Endothelial cell of umbilical vein (primary cell): ENCODE results near the gene ZNRD2. TPM values are rescaled to one million over a fixed set of nuclear protein-coding genes. Genes with fewer than 3 reads are reported as not detected.

Experiments used
- BruUV-seq: library from RNA; stranded (reverse); fragments of 400-500 nt; replicated peaks from 2 replicates; lab custom pipeline; 2021; lab: Mats Ljungman, UMichigan
- CTCF ChIA-PET: fragments of 300-600, 350-600 bp; sonication (Branson Sonifier 250); formaldehyde crosslinking; loops from one replicate; lab custom pipeline; 2021; ENCODE audit warnings: antibody characterized with exemption, inconsistent platforms; lab: Charles Lee
- POLR2A ChIA-PET: fragments of 300-600, 350-600 bp; sonication (Branson Sonifier 250); formaldehyde crosslinking; loops from one replicate; lab custom pipeline; 2021; ENCODE audit warnings: antibody characterized with exemption, inconsistent platforms; lab: Charles Lee
- DNase-seq: peaks from one replicate; pipeline ENCODE4 v3.0.0-alpha.2; 2011; ENCODE audit warnings: low read depth, low spot score
- FAIRE-seq: peaks from 2 replicates; lab custom pipeline; 2011; peaks lifted over from hg19 to GRCh38; lab: Jason Lieb, UNC
- H2AFZ ChIP-seq: 2 replicates; pipeline ENCODE4 v1.6.0; 2012; ENCODE audit warnings: low read depth, low read length, control low read depth, inconsistent platforms
- H3K27ac ChIP-seq: 2 replicates; pipeline ENCODE4 v1.5.1; 2011; ENCODE audit warnings: low read depth, mild to moderate bottlenecking, control low read depth, low read length, moderate library complexity; ENCODE audit not compliant: insufficient read depth
- H3K27me3 ChIP-seq, 2 experiments: 2 replicates each; pipeline versions ENCODE4 v1.6.0 to v1.6.1; 2011; ENCODE audit warnings: low read length in 2 of 2, mixed read lengths in 1 of 2; ENCODE audit not compliant: control insufficient read depth in 2 of 2, insufficient read depth in 2 of 2
- H3K36me3 ChIP-seq, 2 experiments: 2 replicates in 1 of 2; 3 replicates in 1 of 2; pipeline ENCODE4 v1.5.1; 2011; ENCODE audit warnings: low read length in 2 of 2, mild to moderate bottlenecking in 1 of 2, moderate library complexity in 1 of 2; ENCODE audit not compliant: control insufficient read depth in 2 of 2, insufficient read depth in 2 of 2; ENCODE audit errors: extremely low read depth in 1 of 2
- H3K4me1 ChIP-seq: 3 replicates; pipeline ENCODE4 v1.5.1; 2011; ENCODE audit warnings: mild to moderate bottlenecking, low read length; ENCODE audit not compliant: control insufficient read depth, insufficient read depth; ENCODE audit errors: extremely low read depth
- H3K4me2 ChIP-seq: 2 replicates; pipeline ENCODE4 v1.6.1; 2011; ENCODE audit warnings: low read length, control low read depth, mixed read lengths; ENCODE audit not compliant: insufficient read depth
- H3K4me3 ChIP-seq, 3 experiments: fragments of 200-600 bp in 1 of 3; sonication (generic), shearing (Covaris generic) in 1 of 3; replicated peaks in 1 of 3; 2 replicates each; pipeline ENCODE4 v1.5.1; 2011 to 2016; ENCODE audit warnings: control low read depth in 3 of 3, low read length in 3 of 3, mild to moderate bottlenecking in 2 of 3, inconsistent platforms in 1 of 3, low read depth in 1 of 3, moderate library complexity in 1 of 3; ENCODE audit not compliant: insufficient read depth in 1 of 3
- H3K79me2 ChIP-seq: 2 replicates; pipeline ENCODE4 v1.6.0; 2012; ENCODE audit warnings: low read length, inconsistent platforms; ENCODE audit not compliant: control insufficient read depth, insufficient read depth
- H3K9ac ChIP-seq: replicated peaks from 2 replicates; pipeline ENCODE3; 2011; ENCODE audit warnings: low read length, control low read depth; ENCODE audit not compliant: insufficient read depth; ENCODE audit errors: extremely low read depth
- H3K9me1 ChIP-seq: replicated peaks from 3 replicates; pipeline ENCODE4 v1.6.0; 2011; ENCODE audit warnings: mild to moderate bottlenecking, low read length; ENCODE audit not compliant: control insufficient read depth, insufficient read depth; ENCODE audit errors: extremely low read depth
- H3K9me3 ChIP-seq: replicated peaks from 2 replicates; pipeline ENCODE4 v1.5.1; 2012; ENCODE audit warnings: low read length, inconsistent platforms; ENCODE audit not compliant: control insufficient read depth, insufficient read depth
- H4K20me1 ChIP-seq: replicated peaks from 2 replicates; pipeline ENCODE3; 2011; ENCODE audit warnings: mild to moderate bottlenecking, low read length; ENCODE audit not compliant: control insufficient read depth, insufficient read depth; ENCODE audit errors: extremely low read depth
- CTCF ChIP-seq, 2 donors: IDR thresholded peaks; 1 replicate in 1 of 2; 2 replicates in 1 of 2; pipeline ENCODE4 v1.5.1; 2011; ENCODE audit warnings: low read length in 2 of 2, mild to moderate bottlenecking in 2 of 2, moderate library complexity in 2 of 2, control low read depth in 1 of 2, inconsistent platforms in 1 of 2, low read depth in 1 of 2; ENCODE audit not compliant: insufficient read depth in 1 of 2; ENCODE audit errors: extremely low read depth in 1 of 2
- EZH2 ChIP-seq: IDR thresholded peaks from 2 replicates; pipeline ENCODE4 v1.6.1; 2012; ENCODE audit warnings: borderline replicate concordance, low read depth, mild to moderate bottlenecking, moderate library complexity, low read length, inconsistent platforms; ENCODE audit not compliant: severe bottlenecking
- FOS ChIP-seq: IDR thresholded peaks from 2 replicates; pipeline ENCODE4 v1.6.1; 2011; ENCODE audit warnings: mild to moderate bottlenecking, low read length, moderate library complexity, borderline replicate concordance; ENCODE audit not compliant: insufficient read depth
- GATA2 ChIP-seq: IDR thresholded peaks from 2 replicates; pipeline ENCODE4 v1.7.0; 2011; ENCODE audit warnings: low read depth, mild to moderate bottlenecking, moderate library complexity, mixed read lengths, low read length; ENCODE audit not compliant: insufficient read length, insufficient read depth
- JUN ChIP-seq: IDR thresholded peaks from 2 replicates; pipeline ENCODE4 v1.6.1; 2011; ENCODE audit warnings: borderline replicate concordance, low read depth; ENCODE audit not compliant: insufficient read length, insufficient read depth
- MYC ChIP-seq: IDR thresholded peaks from one replicate; pipeline ENCODE4 v1.6.1; 2011; ENCODE audit warnings: mild to moderate bottlenecking, low read depth, low read length
- POLR2A ChIP-seq: IDR thresholded peaks from 2 replicates; pipeline ENCODE4 v1.6.1; 2012; ENCODE audit warnings: low read depth, mild to moderate bottlenecking, control low read depth, low read length
- POLR2AphosphoS5 ChIP-seq: IDR thresholded peaks from 2 replicates; pipeline ENCODE4 v1.6.1; 2012; ENCODE audit warnings: low read depth, mild to moderate bottlenecking, control low read depth, low read length, moderate library complexity; ENCODE audit not compliant: insufficient read depth
- dilution Hi-C: fragments of 300-500 bp; cut with MboI; formaldehyde crosslinking; loops from one replicate; pipeline ENCODE4 v1.15.0; 2019; ENCODE audit warnings: low sequenced_read_pairs; ENCODE audit not compliant: extremely low pct_ligation_motif_present
- intact Hi-C: fragments of 100-400 bp; cut with micrococcal nuclease; formaldehyde crosslinking; loops from one replicate; pipeline ENCODE4 v1.10.0; 2022
- polyA plus RNA-seq, 4 experiments: library from polyadenylated mRNA; depleted of rRNA in 3 of 4; stranded (reverse) in 3 of 4; unstranded in 1 of 4; fragments of >200 nt; gene quantifications; 2 replicates each; pipeline versions ENCODE4 v1.2.1 to v1.2.3, GENCODE V29; 2011 to 2012; ENCODE audit warnings: missing spikeins in 1 of 4
- total RNA-seq: library from RNA; stranded (reverse); gene quantifications from 2 replicates; pipeline ENCODE4 v1.2.3, GENCODE V29; 2021
- TF ChIP-seq, protein P1 (sequence below): IDR thresholded peaks from 2 replicates; pipeline ENCODE4 v1.6.1; 2011; ENCODE audit not compliant: insufficient read depth, insufficient read length

ZNRD2 gene
- total and polyA plus RNA-seq, 2 donors (not counting 3 experiments of a cell fraction or from before 2014, with no cell fraction given): 40.8 to 96.7 TPM

DNA sequence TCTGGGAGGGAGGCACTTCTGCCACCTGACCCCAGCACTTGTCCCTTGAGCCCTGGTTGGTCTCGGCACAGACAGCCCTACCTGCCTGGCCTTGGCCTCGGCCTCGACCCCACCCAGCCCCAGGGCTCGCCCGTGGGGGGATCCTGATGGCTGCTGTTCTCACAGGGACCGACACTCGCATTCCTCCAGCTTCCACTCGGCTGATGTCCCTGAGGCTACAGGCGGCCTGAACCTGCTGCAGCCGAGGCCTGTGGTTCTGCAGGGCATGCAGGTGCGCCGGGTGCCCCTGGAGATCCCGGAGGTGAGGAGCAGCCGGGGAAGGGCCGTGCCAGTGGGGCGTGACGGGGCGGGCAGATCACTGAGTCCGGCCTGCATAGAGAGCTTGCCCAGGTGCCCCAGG is 50.4 kb downstream of the ZNRD2 start:
- no peak overlapping the region for H3K9ac ChIP-seq
- H3K4me2 ChIP-seq: no peak overlapping the region
- CTCF ChIA-PET: no interaction called here
- H3K4me1 ChIP-seq: peaks cover 8% of the 10 kb centered on the region
- H3K9me1 ChIP-seq: no peaks in the 10 kb centered on the region
- intact Hi-C loops (no loop called here), dilution Hi-C loops (no loop called here)
- TF ChIP-seq JUN (no peak), FOS (no peak), EZH2 (no peak), CTCF (IDR thresholded peaks at IDR 0.05; ENCODE audit: extremely low read depth in 1 of 2, insufficient read depth in 1 of 2, low read depth in 1 of 2, low read length in 2 of 2) (no peak), MYC (no peak), POLR2AphosphoS5 (no peak), GATA2 (no peak), POLR2A (no peak)
- TF ChIP-seq, protein P1, sequence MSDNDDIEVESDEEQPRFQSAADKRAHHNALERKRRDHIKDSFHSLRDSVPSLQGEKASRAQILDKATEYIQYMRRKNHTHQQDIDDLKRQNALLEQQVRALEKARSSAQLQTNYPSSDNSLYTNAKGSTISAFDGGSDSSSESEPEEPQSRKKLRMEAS: no peak
- peaks cover 20% of the 10 kb centered on the region for H3K79me2 ChIP-seq
- no peaks in the 10 kb centered on the region for H3K27me3 ChIP-seq
- BruUV-seq: no TSS peak
- no peak overlapping the region for H2AFZ ChIP-seq
- H3K36me3 ChIP-seq: peaks cover 4 to 60% of the 10 kb centered on the region in 2 experiments
- no peak for DNase-seq
- FAIRE-seq: no peak
- no peak overlapping the region for H3K27ac ChIP-seq
- H3K4me3 ChIP-seq: no peak overlapping the region
- H4K20me1 ChIP-seq: no peaks in the 10 kb centered on the region
- no peaks in the 10 kb centered on the region for H3K9me3 ChIP-seq
- POLR2A ChIA-PET: no interaction called here
